Myocyte (in vitro differentiated cells): Measurements from ENCODE around the gene DNAJC16. TPM values are rescaled to one million over a fixed set of nuclear protein-coding genes. Genes with fewer than 3 reads are reported as not detected.
A peak's percentile ranks its signal among the peaks of the same experiment; 100 is the strongest.
"Not testable (repeated sequence)": the region's sequence is repeated elsewhere in the genome, so short reads cannot be mapped to it uniquely, and the experiment has no call there.

Experiments used
- DNase-seq: peaks from one replicate; pipeline ENCODE4 v3.0.0-alpha.2; 2012; ENCODE audit warnings: low read depth
- polyA plus RNA-seq: library from polyadenylated mRNA; unstranded; fragments of >200 nt; gene quantifications from one replicate; pipeline ENCODE4 v1.2.1, GENCODE V29; 2012; ENCODE audit warnings: missing spikeins
- total RNA-seq: library from RNA; depleted of rRNA; stranded (reverse); fragments of >200 nt; gene quantifications from 2 replicates; pipeline ENCODE4 v1.2.3, GENCODE V29; 2014

Gene DNAJC16
- total RNA-seq = 43.9 and 50.2 TPM in 2 replicates
- polyA plus RNA-seq = 11.5 TPM

DNA sequence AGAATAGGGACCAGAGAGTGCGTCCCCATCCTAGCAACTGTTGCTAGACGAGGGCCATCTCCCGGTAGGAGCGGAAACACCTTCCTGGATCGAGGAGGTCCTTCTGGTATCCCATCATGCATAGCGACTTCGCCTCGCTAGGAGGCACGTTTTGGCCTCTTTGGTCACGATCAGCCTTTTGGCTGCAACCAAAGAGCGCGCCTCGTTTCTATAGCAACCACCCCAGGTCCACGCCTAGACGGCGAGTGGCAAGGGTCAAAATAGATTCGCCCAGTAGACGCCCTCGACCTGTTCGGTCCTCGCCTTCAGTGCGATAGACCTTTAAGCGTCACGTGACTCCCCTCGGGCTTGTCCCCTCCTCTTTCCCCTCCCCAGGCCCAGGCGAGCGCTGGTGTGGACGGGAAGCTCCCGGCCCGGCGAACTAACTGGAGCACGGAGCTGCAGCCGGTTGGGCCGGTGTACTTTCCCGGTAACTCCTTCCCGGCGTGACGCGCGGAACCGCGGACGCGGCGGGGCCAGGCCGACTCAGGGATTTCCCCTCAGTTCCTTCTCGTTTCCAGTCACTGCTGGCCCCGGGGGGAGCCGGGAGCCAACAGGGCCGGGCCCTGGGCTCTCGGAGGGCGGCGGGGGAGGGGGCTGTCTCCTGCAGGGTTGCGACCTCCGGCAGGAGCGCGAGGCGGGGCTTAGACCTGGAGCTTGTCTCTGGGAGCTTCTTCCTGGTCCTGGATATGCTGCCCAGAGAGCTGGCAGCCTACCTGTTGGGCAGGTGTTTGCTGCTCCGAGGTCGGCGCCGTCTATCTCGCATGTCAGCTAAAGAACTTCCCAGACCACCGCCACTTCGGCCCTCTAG lies at the start of gene DNAJC16:
Gene DNAJC16 (plus strand): TSS at position 359 of the 850 bp plus-strand sequence. CDS start 2,258 bp downstream, outside the sequence.
- DNase-seq = peak; percentile 100

DNA sequence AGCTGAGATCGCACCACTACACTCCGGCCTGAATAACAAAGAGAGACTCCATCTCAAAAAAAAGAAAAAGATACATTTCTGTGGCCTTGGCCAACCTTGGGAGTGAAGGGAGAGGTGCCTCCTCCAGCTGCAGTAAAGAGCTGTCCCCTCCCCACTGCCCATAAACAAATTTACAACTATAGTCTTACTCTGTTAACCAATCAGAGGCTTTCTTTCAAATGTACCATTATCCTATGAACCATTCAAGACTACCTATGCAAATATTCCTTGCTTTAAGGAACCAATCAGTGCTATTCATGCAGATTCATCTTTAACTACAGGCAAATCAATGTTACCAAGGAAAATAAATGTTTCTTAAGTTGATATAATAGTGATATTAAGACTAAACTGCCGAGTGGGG lies 49.7 kb upstream of the DNAJC16 start:
- DNase-seq = no peak

DNA sequence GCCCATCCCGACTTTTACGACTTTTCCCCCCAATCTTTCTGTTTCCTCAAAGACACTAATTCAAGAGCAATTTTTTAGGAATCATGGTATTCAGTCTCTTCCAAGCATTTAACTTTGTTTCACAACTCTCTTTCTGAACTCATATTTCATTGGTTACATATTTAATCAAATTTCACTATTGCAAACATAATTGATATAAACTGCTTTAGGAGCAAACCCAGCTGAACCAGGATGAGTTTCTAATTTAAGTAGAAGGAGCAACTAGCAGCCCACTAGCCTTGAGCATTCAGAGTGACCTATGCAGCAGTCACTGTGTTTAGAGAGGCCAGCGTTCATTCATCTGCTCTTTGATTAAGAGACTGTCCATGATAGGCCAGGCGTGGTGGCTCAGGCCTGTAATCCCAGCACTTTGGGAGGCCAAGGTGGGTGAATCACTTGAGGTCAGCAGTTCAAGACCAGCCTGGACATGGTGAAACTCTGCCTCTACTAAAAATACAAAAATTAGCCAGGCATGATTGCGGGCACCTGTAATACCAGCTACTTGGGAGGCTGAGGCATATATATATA lies 48.9 kb upstream of the DNAJC16 start:
- DNase-seq = no peak

DNA sequence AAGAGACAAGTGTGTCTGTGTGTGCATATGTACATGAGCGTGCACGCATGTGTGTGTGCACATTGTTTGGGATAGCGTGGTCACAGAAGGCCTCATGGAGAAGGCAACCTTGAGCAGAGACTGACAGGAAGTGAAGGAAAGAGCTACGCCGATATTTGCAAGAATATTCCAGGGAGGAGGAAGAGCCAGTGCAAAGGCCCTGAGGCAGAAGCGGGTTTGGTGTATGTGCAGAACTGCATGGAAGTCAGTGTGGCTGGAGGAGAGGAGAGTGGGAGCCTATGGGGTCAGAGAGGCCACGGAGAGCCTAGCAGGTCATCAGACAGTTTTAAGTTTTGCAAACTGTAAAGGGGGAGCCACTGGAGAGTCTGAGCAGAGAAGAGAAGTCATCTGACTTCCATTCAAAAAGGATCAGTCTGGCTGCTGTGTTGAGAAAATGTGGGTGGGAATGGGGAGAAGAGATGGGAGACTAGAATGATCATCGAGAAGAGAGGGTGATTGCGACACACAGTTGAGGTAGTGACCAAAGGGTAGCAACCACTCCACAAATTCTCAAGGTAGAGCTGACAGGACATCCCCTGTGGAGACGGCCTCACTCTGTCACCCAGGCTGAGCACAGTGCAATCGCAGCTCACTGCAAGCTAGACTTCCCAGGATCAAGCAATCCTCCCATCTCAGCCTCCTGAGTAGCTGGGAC lies 46.8 kb upstream of the DNAJC16 start:
- no peak for DNase-seq

DNA sequence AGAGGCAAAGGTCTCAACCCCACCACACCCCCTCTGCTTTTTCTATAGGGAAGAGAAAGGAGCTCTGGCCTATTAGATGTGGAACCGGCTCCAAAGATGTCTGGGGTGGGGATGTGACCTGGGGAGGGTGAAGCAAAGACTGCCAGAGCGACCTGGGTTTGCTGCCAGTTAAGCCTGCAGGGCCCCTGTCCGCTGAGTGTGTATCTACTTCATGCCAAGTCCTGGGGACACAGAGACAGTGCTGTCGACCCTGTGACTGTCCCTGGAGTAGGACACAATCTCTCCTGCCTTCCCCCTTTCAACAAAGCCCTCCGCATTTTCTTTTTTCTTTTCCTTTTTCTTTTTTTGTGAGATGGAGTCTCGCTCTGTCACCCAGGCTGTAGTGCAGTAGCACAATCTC lies 44.2 kb upstream of the DNAJC16 start:
- DNase-seq = not testable (repeated sequence)

- DNase-seq = not testable (repeated sequence)
These were observed 43.6 kb upstream of the DNAJC16 start for GRCh38 chr1:15482983-15483543.

DNA sequence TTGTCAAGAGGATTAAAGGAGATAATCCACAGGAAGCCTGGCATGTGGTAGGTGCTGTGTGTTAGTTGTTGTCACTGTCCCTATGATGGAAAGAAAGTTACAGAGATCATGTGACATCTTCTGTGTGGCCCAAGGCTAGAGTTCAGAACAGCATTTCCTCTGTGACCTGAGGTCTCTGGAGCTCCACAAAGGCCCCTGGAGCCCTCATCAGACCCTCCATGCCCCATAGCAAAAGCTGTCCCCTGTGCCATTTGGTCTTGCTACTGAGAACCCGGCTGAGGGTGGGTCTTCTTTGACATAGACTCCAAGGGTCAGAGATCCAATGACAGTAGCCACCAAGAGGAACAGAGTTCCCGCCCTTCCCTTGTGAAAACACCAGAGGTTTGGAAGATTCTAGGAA lies 42.7 kb upstream of the DNAJC16 start:
- no peak for DNase-seq

DNA sequence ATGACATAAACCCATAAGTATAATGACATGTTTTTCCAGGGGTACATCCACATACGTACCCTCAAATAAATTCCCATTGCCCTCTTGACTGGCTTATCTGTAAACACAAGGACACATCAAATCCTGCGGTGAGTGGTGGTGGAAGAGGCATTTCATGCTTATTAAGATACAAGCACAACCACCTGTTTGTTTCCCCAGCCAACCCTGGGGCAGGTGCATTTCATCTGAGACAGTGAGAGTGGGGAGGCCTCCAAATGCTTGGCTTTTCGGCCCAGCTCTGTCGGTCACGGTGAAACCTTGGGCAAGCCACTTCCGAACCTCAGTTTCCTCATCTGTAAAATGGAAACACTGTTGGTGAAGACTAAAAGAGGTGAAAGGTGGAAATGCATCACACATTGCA lies 42.2 kb upstream of the DNAJC16 start:
- peak; percentile 55 for DNase-seq

GRCh38 chr1:15485636-15486035 lies 41.0 kb upstream of the DNAJC16 start:
- DNase-seq = no peak

GRCh38 chr1:15486844-15487610 lies 39.6 kb upstream of the DNAJC16 start:
- not testable (repeated sequence) for DNase-seq

DNA sequence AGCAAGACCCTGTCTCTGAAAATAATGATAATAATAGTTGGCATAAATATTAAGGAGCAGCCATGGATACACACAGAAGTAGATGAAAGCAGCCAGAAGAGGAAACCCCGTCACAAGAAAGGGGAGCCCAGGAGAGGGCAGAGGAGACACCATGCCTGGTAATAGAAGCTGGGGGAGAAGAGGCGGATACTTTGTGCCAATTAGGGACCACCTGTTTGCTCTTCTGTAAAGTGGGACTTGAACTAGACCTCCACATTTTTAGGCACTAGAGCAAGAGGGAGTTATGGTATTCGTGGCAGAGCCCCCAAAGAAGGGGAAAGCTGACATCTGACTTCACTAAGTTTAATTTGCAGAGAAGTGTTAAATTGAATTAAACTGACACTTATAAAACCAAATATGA lies 38.3 kb upstream of the DNAJC16 start:
- no peak for DNase-seq

GRCh38 chr1:15489052-15489736 lies 37.5 kb upstream of the DNAJC16 start:
- DNase-seq = peak; percentile 99

- not testable (repeated sequence) for DNase-seq
These were observed 35.6 kb upstream of the DNAJC16 start for GRCh38 chr1:15491010-15491409.

- no peak for DNase-seq
These were observed 34.1 kb upstream of the DNAJC16 start for GRCh38 chr1:15492596-15492995.

DNA sequence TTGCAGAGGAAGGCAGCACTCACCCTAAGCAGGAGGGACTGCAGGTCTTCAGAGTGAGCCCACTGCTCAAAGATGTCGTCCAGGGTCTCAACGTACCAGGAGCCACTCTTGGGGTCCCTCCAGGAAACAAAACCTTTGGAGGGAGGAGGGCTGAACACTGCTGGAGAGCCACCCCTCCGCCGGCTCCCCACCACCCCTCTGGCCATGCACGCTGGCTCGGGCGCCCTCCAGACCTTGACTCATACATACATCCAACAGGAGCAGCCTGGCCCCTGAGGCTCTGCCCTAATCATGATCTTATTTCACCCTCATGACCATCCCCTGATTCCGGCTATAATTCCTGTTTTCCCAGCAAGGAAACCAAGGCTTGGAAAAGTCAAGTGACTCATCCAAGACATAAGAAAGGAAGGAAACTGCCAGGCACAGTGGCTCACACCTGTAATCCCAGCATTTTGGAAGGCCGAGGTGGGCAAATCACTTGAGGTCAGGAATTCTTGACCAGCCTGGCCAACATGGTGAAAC lies 32.7 kb upstream of the DNAJC16 start:
- DNase-seq = no peak

DNA sequence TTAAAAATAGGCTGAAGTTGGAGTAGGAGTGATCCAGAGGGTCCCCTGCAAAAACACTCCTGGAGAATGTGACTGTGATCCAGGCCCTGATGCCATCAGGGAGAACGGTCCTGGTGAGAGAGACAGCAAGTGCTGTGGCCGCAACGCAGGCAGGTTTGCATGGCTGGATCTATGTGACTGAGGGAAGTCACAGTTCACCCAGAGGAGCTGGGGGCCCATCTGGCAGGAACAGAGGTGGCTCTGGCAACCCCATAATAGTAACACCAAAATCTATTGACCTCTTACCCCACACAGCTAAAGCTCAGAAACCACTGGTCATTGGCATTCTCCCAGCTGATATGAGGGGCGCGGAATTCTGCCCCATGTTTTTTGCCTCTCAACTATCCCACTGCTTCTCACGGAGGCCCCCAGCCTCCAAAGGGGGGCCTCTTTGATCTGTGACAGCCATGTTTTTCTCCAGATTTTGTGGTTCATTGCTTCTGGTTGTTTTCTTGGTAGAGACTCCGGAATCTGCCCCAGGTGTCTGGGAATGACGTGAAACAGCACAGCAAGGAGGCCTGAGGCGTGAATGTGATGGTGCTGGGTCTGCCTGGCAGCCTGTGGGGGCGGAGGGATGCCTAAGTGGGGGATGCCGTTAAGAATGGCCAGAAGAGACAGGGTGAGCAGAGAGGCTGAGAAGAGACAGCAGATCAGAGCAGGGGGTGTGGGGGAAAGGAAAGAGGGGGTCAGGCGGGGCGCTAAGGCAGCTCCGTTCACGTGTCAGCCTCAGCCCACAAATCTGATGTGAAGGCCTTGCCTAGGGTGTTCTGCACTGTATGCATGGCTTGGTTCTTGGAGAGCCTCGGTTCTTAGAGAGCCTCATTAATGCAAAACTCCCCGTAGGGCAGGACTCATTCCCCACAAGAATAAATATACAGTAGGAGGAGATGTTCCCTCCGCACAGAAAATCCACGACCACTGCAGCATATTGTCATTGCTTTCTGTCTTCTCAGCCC lies 26.2 kb upstream of the DNAJC16 start:
- DNase-seq = no peak

- peak; percentile 77 for DNase-seq
These were observed 25.2 kb upstream of the DNAJC16 start for GRCh38 chr1:15501208-15502032.

- peak; percentile 63 for DNase-seq
These were observed 22.2 kb upstream of the DNAJC16 start for GRCh38 chr1:15504436-15504835.
